BE2C (cell line): Measurements from ENCODE around the gene LGALS16.

Source experiments
- DNase-seq: peaks from one replicate; pipeline ENCODE4 v3.0.0-alpha.2; 2020
- H3K27me3 ChIP-seq: fragments of 250-450 bp; sonication (Bioruptor Pico); 2 replicates; pipeline ENCODE4 v1.5.1; 2020; ENCODE audit warnings: mild to moderate bottlenecking
- H3K36me3 ChIP-seq: fragments of 250-450 bp; sonication (Bioruptor Pico); 2 replicates; pipeline ENCODE4 v1.5.1; 2020; ENCODE audit warnings: mild to moderate bottlenecking
- H3K4me1 ChIP-seq: fragments of 250-450 bp; sonication (Bioruptor Pico); 2 replicates; pipeline ENCODE4 v1.5.1; 2020
- H3K4me3 ChIP-seq: 2 replicates; pipeline ENCODE4 v1.5.1; 2011; ENCODE audit warnings: low read depth, low read length
- H3K9me3 ChIP-seq: fragments of 250-450 bp; sonication (Bioruptor Pico); 2 replicates; pipeline ENCODE4 v1.5.1; 2020
- TF ChIP-seq, protein P1 (sequence below): IDR thresholded peaks from 2 replicates; pipeline ENCODE4 v1.5.1; 2012; ENCODE audit warnings: mild to moderate bottlenecking, low read depth, low read length

Gene LGALS16

GRCh38 chr19:39692822-39693221, 37.1 kb downstream of the LGALS16 start:
- no peak for DNase-seq
- no peak overlapping the region for H3K4me3 ChIP-seq
- no peaks in the 10 kb centered on the region for H3K9me3 ChIP-seq
- TF ChIP-seq, protein P1, sequence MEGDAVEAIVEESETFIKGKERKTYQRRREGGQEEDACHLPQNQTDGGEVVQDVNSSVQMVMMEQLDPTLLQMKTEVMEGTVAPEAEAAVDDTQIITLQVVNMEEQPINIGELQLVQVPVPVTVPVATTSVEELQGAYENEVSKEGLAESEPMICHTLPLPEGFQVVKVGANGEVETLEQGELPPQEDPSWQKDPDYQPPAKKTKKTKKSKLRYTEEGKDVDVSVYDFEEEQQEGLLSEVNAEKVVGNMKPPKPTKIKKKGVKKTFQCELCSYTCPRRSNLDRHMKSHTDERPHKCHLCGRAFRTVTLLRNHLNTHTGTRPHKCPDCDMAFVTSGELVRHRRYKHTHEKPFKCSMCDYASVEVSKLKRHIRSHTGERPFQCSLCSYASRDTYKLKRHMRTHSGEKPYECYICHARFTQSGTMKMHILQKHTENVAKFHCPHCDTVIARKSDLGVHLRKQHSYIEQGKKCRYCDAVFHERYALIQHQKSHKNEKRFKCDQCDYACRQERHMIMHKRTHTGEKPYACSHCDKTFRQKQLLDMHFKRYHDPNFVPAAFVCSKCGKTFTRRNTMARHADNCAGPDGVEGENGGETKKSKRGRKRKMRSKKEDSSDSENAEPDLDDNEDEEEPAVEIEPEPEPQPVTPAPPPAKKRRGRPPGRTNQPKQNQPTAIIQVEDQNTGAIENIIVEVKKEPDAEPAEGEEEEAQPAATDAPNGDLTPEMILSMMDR, result no peak
- H3K36me3 ChIP-seq, result no peaks in the 10 kb centered on the region
- no peaks in the 10 kb centered on the region; the same call in 1 of the 2 replicates for H3K27me3 ChIP-seq
- H3K4me1 ChIP-seq, result no peaks in the 10 kb centered on the region

DNA sequence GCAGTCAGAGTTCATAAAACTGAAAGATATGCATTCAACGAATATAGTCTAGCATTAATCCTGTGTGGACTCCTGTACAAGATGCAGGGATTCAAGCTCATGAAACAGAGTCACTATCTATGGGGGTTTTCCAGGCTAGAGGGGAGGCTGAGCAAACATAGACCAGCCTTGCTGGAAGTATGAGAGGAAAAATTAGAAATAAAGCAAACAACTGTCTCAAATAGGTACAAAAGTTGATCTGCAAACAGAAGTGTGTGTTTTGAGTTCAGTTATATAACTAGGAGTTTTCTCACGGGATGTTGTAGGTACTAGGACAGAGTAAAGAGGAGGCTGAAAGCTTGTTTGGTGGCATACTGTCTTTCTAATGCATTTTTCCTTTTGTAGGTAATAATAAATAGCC, 40.0 kb downstream of the LGALS16 start:
- no peaks in the 10 kb centered on the region for H3K36me3 ChIP-seq
- no peaks in the 10 kb centered on the region; the same call in 1 of the 2 replicates for H3K27me3 ChIP-seq
- no peak overlapping the region for H3K4me3 ChIP-seq
- DNase-seq, result no peak
- H3K4me1 ChIP-seq, result no peaks in the 10 kb centered on the region
- TF ChIP-seq, protein P1, result no peak
- no peaks in the 10 kb centered on the region for H3K9me3 ChIP-seq

GRCh38 chr19:39696387-39696786, 40.7 kb downstream of the LGALS16 start:
- TF ChIP-seq, protein P1, result no peak
- Histone ChIP-seq H3K9me3 (no peaks in the 10 kb centered on the region), H3K27me3 (no peaks in the 10 kb centered on the region; the same call in 1 of the 2 replicates), H3K36me3 (no peaks in the 10 kb centered on the region), H3K4me1 (no peaks in the 10 kb centered on the region), H3K4me3 (no peak overlapping the region)
- DNase-seq, result no peak

GRCh38 chr19:39698535-39698934, 42.8 kb downstream of the LGALS16 start:
- Histone ChIP-seq H3K4me1 (no peaks in the 10 kb centered on the region), H3K36me3 (no peaks in the 10 kb centered on the region), H3K4me3 (no peak overlapping the region), H3K27me3 (no peaks in the 10 kb centered on the region; the same call in 1 of the 2 replicates), H3K9me3 (no peaks in the 10 kb centered on the region)
- no peak for DNase-seq
- TF ChIP-seq, protein P1, result no peak

GRCh38 chr19:39701291-39701690, 45.6 kb downstream of the LGALS16 start:
- no peaks in the 10 kb centered on the region for H3K36me3 ChIP-seq
- TF ChIP-seq, protein P1, result no peak
- no peak for DNase-seq
- no peaks in the 10 kb centered on the region; the same call in 1 of the 2 replicates for H3K27me3 ChIP-seq
- no peak overlapping the region for H3K4me3 ChIP-seq
- no peaks in the 10 kb centered on the region for H3K9me3 ChIP-seq
- no peaks in the 10 kb centered on the region for H3K4me1 ChIP-seq

DNA sequence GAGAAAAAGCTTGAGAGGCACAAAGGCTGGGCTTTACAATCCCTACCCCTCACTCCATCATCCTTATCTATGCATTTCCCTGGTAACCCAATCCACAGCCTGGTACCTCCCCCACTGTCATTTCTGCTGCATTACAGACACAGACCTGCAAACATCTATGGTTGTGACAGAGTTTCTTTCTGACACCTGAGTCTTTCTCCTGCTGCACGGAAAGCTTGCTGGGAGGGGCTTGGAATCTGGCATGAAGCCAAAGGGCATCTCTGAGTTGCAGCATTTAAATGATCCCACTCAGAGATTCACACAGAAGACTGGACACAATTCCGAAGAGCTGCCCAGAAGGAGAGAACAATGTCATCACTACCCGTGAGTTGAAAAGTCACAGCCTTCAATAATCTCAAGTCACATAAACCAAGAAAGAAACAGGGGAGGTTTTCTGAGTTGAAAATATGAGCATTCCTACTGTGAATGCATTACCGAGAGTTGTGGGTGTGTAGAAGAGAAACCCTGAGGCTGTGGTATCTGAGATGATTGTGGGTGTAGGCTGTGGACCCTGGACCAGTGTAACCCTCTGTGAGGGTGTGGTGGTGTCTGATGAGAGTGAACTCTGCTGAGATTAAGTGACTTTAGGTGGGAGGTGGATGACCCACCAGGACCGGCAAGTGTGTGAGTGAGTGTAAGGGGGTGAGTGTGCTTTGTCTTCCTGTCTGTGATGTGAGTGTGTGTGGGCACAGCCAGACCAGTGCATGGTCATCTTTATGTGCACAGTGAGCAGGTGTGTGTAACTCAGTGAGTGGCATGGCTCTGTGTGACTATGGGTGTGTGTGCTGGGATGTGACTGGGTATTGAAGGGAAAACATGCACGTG, 48.7 kb downstream of the LGALS16 start, which contains the start of gene LGALS14:
TSS of gene LGALS14 (plus strand) at position 301 of the 864 bp plus-strand sequence. CDS start at position 349, 48 bp downstream.
- H3K4me3 ChIP-seq, result no peak within 1 kb of the TSS
- H3K27me3 ChIP-seq, result no peaks in the 10 kb centered on the region

More for the DNA sequence above, 48.7 kb downstream of the LGALS16 start, which contains the start of gene LGALS14:
- no peaks in the 10 kb centered on the region for H3K9me3 ChIP-seq
- TF ChIP-seq, protein P1, result no peak
- DNase-seq, result no peak
- H3K36me3 ChIP-seq, result no peaks in the 10 kb centered on the region
- H3K4me1 ChIP-seq, result no peaks in the 10 kb centered on the region
